Measurements from ENCODE around the gene MREG.

- no peak for TF ChIP-seq CTCF (IDR thresholded peaks at IDR 0.05)
- no peak for TF ChIP-seq POLR2A (IDR thresholded peaks at IDR 0.05)
Observed at GRCh38 chr2:215898363-215898762, 115.0 kb downstream of the MREG start.
